Measurements from ENCODE around the gene ANKRD27. TPM values are rescaled to one million over a fixed set of nuclear protein-coding genes. Genes with fewer than 3 reads are reported as not detected.
"Not testable (repeated sequence)": the region's sequence is repeated elsewhere in the genome, so short reads cannot be mapped to it uniquely, and the experiment has no call there.

ANKRD27 gene
- total RNA-seq (2014; rRNA removed), result 21.8 and 23.8 TPM in 2 replicates
- 8.5 TPM for polyA plus RNA-seq (2012)

GRCh38 chr19:32674931-32675719, at the start of gene ANKRD27:
ANKRD27 (minus strand) TSS chr19:32675180; CDS start chr19:32659015, 16,165 bp downstream.
- DNase-seq (ENCODE audit: low read depth), result peak; percentile 96

- no peak for DNase-seq (ENCODE audit: low read depth)
These were observed 45.9 kb upstream of the ANKRD27 start for GRCh38 chr19:32720936-32721250.

- no peak for DNase-seq (ENCODE audit: low read depth)
These were observed 45.4 kb upstream of the ANKRD27 start for GRCh38 chr19:32720216-32720935.

GRCh38 chr19:32719611-32720059, 44.7 kb upstream of the ANKRD27 start, which contains the start of gene TDRD12:
TDRD12 (plus strand) TSS chr19:32719767; CDS start chr19:32720073, 306 bp downstream.
- no peak for DNase-seq (ENCODE audit: low read depth)

- DNase-seq (ENCODE audit: low read depth), result no peak
These were observed 43.3 kb upstream of the ANKRD27 start for GRCh38 chr19:32718286-32718685.

GRCh38 chr19:32717496-32717895, 42.5 kb upstream of the ANKRD27 start:
- no peak for DNase-seq (ENCODE audit: low read depth)

- not testable (repeated sequence) for DNase-seq (ENCODE audit: low read depth)
These were observed 41.2 kb upstream of the ANKRD27 start for GRCh38 chr19:32716203-32716602.

GRCh38 chr19:32711747-32712146, 36.8 kb upstream of the ANKRD27 start:
- DNase-seq (ENCODE audit: low read depth), result no peak

- no peak for DNase-seq (ENCODE audit: low read depth)
These were observed 34.1 kb upstream of the ANKRD27 start for GRCh38 chr19:32709032-32709431.

GRCh38 chr19:32708457-32708856, 33.5 kb upstream of the ANKRD27 start:
- no peak for DNase-seq (ENCODE audit: low read depth)

GRCh38 chr19:32704006-32704405, 29.0 kb upstream of the ANKRD27 start:
- DNase-seq (ENCODE audit: low read depth), result not testable (repeated sequence)

- no peak for DNase-seq (ENCODE audit: low read depth)
These were observed 27.0 kb upstream of the ANKRD27 start for GRCh38 chr19:32702010-32702409.

- DNase-seq (ENCODE audit: low read depth), result not testable (repeated sequence)
These were observed 25.1 kb upstream of the ANKRD27 start for GRCh38 chr19:32700129-32700528.

GRCh38 chr19:32696771-32697170, 21.8 kb upstream of the ANKRD27 start:
- DNase-seq (ENCODE audit: low read depth), result not testable (repeated sequence)

GRCh38 chr19:32695506-32695905, 20.5 kb upstream of the ANKRD27 start:
- not testable (repeated sequence) for DNase-seq (ENCODE audit: low read depth)

- not testable (repeated sequence) for DNase-seq (ENCODE audit: low read depth)
These were observed 19.9 kb upstream of the ANKRD27 start for GRCh38 chr19:32694851-32695250.

- DNase-seq (ENCODE audit: low read depth), result not testable (repeated sequence)
These were observed 19.3 kb upstream of the ANKRD27 start for GRCh38 chr19:32694316-32694715.

- peak; percentile 35 for DNase-seq (ENCODE audit: low read depth)
These were observed 18.4 kb upstream of the ANKRD27 start for GRCh38 chr19:32693151-32694108.

GRCh38 chr19:32692727-32693061, 17.7 kb upstream of the ANKRD27 start:
- DNase-seq (ENCODE audit: low read depth), result peak; percentile 11

GRCh38 chr19:32691952-32692726, 17.2 kb upstream of the ANKRD27 start:
- peak; percentile 69 for DNase-seq (ENCODE audit: low read depth)

Data from LHCN-M2 (cell line).